ENCODE measurements around the gene ADAM33.
A peak's percentile ranks its signal among the peaks of the same experiment; 100 is the strongest.

The ADAM33 gene

GRCh38 chr20:3687655-3688054 lies 5.8 kb upstream of the ADAM33 start:
- H3K27me3 ChIP-seq (ENCODE audit: insufficient read depth, low read length) = no peaks in the 10 kb centered on the region
- no peak overlapping the region for H2AFZ ChIP-seq (ENCODE audit: low read length, unreplicated experiment)
- H3K27ac ChIP-seq (ENCODE audit: low read depth, low read length) = no peak overlapping the region
- H3K36me3 ChIP-seq (ENCODE audit: insufficient read depth, low read length) = no peaks in the 10 kb centered on the region
- no peak overlapping the region for H3K4me3 ChIP-seq (ENCODE audit: low read depth, low read length)
- no peaks in the 10 kb centered on the region for H3K79me2 ChIP-seq (ENCODE audit: control insufficient read depth, insufficient read depth, low read length, unreplicated experiment)
- H3K4me1 ChIP-seq (ENCODE audit: control insufficient read depth, insufficient read depth, low read length, unreplicated experiment) = peaks cover 11% of the 10 kb centered on the region

GRCh38 chr20:3686867-3687321 lies 5.1 kb upstream of the ADAM33 start:
- no peaks in the 10 kb centered on the region for H3K79me2 ChIP-seq (ENCODE audit: control insufficient read depth, insufficient read depth, low read length, unreplicated experiment)
- H3K27ac ChIP-seq (ENCODE audit: low read depth, low read length) = no peak overlapping the region
- H3K27me3 ChIP-seq (ENCODE audit: insufficient read depth, low read length) = peaks cover 7% of the 10 kb centered on the region
- peaks cover 11% of the 10 kb centered on the region for H3K4me1 ChIP-seq (ENCODE audit: control insufficient read depth, insufficient read depth, low read length, unreplicated experiment)
- peak overlapping the region; percentile 66 for H2AFZ ChIP-seq (ENCODE audit: low read length, unreplicated experiment)
- H3K4me3 ChIP-seq (ENCODE audit: low read depth, low read length) = no peak overlapping the region
- no peaks in the 10 kb centered on the region for H3K36me3 ChIP-seq (ENCODE audit: insufficient read depth, low read length)

DNA sequence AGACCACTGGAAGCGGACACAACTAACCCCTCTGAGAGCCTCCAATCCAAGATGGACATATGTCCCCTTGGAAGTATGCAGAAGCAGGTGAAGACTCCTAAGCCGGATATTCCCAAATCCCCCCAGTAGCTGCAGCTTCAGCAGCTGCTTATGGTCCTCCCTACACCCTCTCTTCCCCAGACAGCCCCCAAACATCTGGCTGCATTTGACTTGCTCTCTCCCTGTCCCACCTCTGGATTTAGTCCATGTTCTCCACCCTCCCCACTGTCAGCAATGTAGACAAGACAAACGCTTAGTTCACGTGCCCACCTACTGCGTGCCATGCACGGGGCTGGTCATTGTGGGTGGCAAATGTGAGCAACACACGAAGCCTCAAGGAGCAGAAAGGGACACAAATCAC lies 4.6 kb upstream of the ADAM33 start:
- H3K36me3 ChIP-seq (ENCODE audit: insufficient read depth, low read length) = no peaks in the 10 kb centered on the region
- H3K27ac ChIP-seq (ENCODE audit: low read depth, low read length) = no peak overlapping the region
- no peaks in the 10 kb centered on the region for H3K79me2 ChIP-seq (ENCODE audit: control insufficient read depth, insufficient read depth, low read length, unreplicated experiment)
- H3K27me3 ChIP-seq (ENCODE audit: insufficient read depth, low read length) = peaks cover 11% of the 10 kb centered on the region
- no peak overlapping the region for H2AFZ ChIP-seq (ENCODE audit: low read length, unreplicated experiment)
- H3K4me1 ChIP-seq (ENCODE audit: control insufficient read depth, insufficient read depth, low read length, unreplicated experiment) = peaks cover 11% of the 10 kb centered on the region
- H3K4me3 ChIP-seq (ENCODE audit: low read depth, low read length) = no peak overlapping the region

- Histone ChIP-seq H3K4me3 (ENCODE audit: low read depth, low read length) (no peak overlapping the region), H3K36me3 (ENCODE audit: insufficient read depth, low read length) (no peaks in the 10 kb centered on the region), H3K79me2 (ENCODE audit: control insufficient read depth, insufficient read depth, low read length, unreplicated experiment) (no peaks in the 10 kb centered on the region), H3K4me1 (ENCODE audit: control insufficient read depth, insufficient read depth, low read length, unreplicated experiment) (peaks cover 11% of the 10 kb centered on the region), H3K27me3 (ENCODE audit: insufficient read depth, low read length) (peaks cover 16% of the 10 kb centered on the region), H3K27ac (ENCODE audit: low read depth, low read length) (no peak overlapping the region), H2AFZ (ENCODE audit: low read length, unreplicated experiment) (no peak overlapping the region)
Observed at GRCh38 chr20:3685341-3685740, 3.5 kb upstream of the ADAM33 start.

- Histone ChIP-seq H3K36me3 (ENCODE audit: insufficient read depth, low read length) (no peaks in the 10 kb centered on the region), H2AFZ (ENCODE audit: low read length, unreplicated experiment) (no peak overlapping the region), H3K27ac (ENCODE audit: low read depth, low read length) (no peak overlapping the region), H3K4me1 (ENCODE audit: control insufficient read depth, insufficient read depth, low read length, unreplicated experiment) (peaks cover 8% of the 10 kb centered on the region), H3K27me3 (ENCODE audit: insufficient read depth, low read length) (peaks cover 16% of the 10 kb centered on the region), H3K79me2 (ENCODE audit: control insufficient read depth, insufficient read depth, low read length, unreplicated experiment) (no peaks in the 10 kb centered on the region), H3K4me3 (ENCODE audit: low read depth, low read length) (peak overlapping the region; percentile 49)
Observed at GRCh38 chr20:3681352-3681930, 369 bp downstream of the ADAM33 start.

DNA sequence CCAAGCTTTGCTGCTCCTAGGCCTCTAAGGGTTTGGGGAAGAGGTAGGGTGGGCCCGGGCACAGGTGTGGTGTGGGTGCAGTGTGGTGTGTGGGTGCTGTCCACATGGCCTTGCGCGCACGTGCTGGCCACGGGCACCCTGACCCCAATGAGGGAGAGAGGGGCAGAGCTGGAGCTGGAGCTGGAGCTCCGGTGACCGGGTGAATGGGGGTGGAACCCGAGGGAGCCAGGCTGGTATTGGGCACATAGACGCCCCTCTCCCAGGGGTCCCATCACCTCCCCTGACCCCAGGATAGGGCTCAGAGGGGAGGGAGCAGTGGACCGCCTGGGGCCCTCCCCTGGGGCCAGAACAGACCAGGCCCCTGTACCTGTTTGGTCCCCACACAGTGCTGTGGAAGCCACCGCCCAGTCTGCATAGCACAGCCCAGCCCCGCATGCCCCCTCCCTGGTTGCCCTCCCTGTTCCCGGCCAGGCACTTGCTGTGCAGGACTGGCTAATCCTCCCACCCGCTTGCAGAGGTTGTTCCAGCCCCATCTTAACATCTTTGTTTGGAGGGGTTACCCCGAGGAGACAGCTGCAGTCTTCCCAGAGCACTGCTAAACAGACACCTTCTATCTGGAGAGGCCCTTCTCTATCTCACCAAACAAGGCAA lies 984 bp downstream of the ADAM33 start:
- H3K4me3 ChIP-seq (ENCODE audit: low read depth, low read length) = no peak overlapping the region
- peaks cover 7% of the 10 kb centered on the region for H3K4me1 ChIP-seq (ENCODE audit: control insufficient read depth, insufficient read depth, low read length, unreplicated experiment)
- H2AFZ ChIP-seq (ENCODE audit: low read length, unreplicated experiment) = no peak overlapping the region
- H3K79me2 ChIP-seq (ENCODE audit: control insufficient read depth, insufficient read depth, low read length, unreplicated experiment) = no peaks in the 10 kb centered on the region
- no peaks in the 10 kb centered on the region for H3K36me3 ChIP-seq (ENCODE audit: insufficient read depth, low read length)
- peaks cover 16% of the 10 kb centered on the region for H3K27me3 ChIP-seq (ENCODE audit: insufficient read depth, low read length)
- no peak overlapping the region for H3K27ac ChIP-seq (ENCODE audit: low read depth, low read length)

GRCh38 chr20:3679749-3680700 lies 1.8 kb downstream of the ADAM33 start:
- Histone ChIP-seq H2AFZ (ENCODE audit: low read length, unreplicated experiment) (no peak overlapping the region), H3K27ac (ENCODE audit: low read depth, low read length) (no peak overlapping the region), H3K79me2 (ENCODE audit: control insufficient read depth, insufficient read depth, low read length, unreplicated experiment) (no peaks in the 10 kb centered on the region), H3K36me3 (ENCODE audit: insufficient read depth, low read length) (no peaks in the 10 kb centered on the region), H3K4me1 (ENCODE audit: control insufficient read depth, insufficient read depth, low read length, unreplicated experiment) (peaks cover 7% of the 10 kb centered on the region), H3K27me3 (ENCODE audit: insufficient read depth, low read length) (peaks cover 16% of the 10 kb centered on the region), H3K4me3 (ENCODE audit: low read depth, low read length) (no peak overlapping the region)

GRCh38 chr20:3678856-3679720 lies 2.7 kb downstream of the ADAM33 start:
- no peaks in the 10 kb centered on the region for H3K79me2 ChIP-seq (ENCODE audit: control insufficient read depth, insufficient read depth, low read length, unreplicated experiment)
- no peak overlapping the region for H3K27ac ChIP-seq (ENCODE audit: low read depth, low read length)
- H3K27me3 ChIP-seq (ENCODE audit: insufficient read depth, low read length) = peaks cover 16% of the 10 kb centered on the region
- H2AFZ ChIP-seq (ENCODE audit: low read length, unreplicated experiment) = no peak overlapping the region
- H3K4me1 ChIP-seq (ENCODE audit: control insufficient read depth, insufficient read depth, low read length, unreplicated experiment) = peaks cover 7% of the 10 kb centered on the region
- no peaks in the 10 kb centered on the region for H3K36me3 ChIP-seq (ENCODE audit: insufficient read depth, low read length)
- no peak overlapping the region for H3K4me3 ChIP-seq (ENCODE audit: low read depth, low read length)

DNA sequence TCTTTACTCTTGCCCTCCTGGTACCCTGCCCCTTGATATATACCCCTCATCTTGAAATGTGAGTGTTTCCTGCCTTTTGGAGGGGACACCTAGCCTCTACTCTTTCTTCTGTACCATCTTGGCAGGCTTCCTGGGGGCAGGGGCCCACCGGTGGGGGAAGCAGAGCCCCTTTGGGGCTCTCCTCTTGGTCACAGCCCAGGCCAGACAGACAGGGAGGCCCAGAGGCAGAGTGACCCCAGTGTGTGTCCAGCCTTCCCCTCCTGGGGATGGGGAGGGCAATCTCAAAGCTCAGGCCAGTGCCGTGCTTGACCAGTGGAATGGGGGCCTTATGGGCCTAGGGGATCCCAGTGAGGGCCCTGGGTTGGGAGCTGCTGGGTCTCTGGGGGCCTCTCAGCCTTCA lies 3.6 kb downstream of the ADAM33 start:
- no peak overlapping the region for H2AFZ ChIP-seq (ENCODE audit: low read length, unreplicated experiment)
- H3K27ac ChIP-seq (ENCODE audit: low read depth, low read length) = no peak overlapping the region
- H3K4me1 ChIP-seq (ENCODE audit: control insufficient read depth, insufficient read depth, low read length, unreplicated experiment) = peaks cover 7% of the 10 kb centered on the region
- H3K4me3 ChIP-seq (ENCODE audit: low read depth, low read length) = no peak overlapping the region
- H3K27me3 ChIP-seq (ENCODE audit: insufficient read depth, low read length) = peaks cover 16% of the 10 kb centered on the region
- no peaks in the 10 kb centered on the region for H3K36me3 ChIP-seq (ENCODE audit: insufficient read depth, low read length)
- H3K79me2 ChIP-seq (ENCODE audit: control insufficient read depth, insufficient read depth, low read length, unreplicated experiment) = no peaks in the 10 kb centered on the region

DNA sequence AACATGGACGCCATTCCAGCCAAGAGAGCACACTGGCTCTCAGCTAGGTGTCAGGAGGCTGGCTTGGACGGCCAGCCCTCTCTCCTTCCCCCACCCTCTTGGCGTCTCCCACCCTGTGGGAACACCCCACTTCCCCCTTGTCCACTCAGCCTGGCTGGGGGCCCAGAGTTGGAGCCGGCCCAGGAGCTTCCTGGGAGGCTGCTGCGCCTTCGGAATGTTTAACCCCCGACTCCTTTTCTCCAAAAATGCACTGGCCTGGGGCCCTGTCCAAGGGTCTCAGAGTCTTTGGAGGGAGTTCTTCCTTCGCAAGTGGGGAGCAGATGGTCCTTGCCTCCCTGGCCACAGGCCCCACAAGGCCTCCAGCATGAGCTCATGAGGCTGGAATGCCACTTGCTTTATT lies 4.1 kb downstream of the ADAM33 start:
- peaks cover 16% of the 10 kb centered on the region for H3K27me3 ChIP-seq (ENCODE audit: insufficient read depth, low read length)
- no peak overlapping the region for H3K27ac ChIP-seq (ENCODE audit: low read depth, low read length)
- no peak overlapping the region for H2AFZ ChIP-seq (ENCODE audit: low read length, unreplicated experiment)
- H3K79me2 ChIP-seq (ENCODE audit: control insufficient read depth, insufficient read depth, low read length, unreplicated experiment) = no peaks in the 10 kb centered on the region
- H3K4me1 ChIP-seq (ENCODE audit: control insufficient read depth, insufficient read depth, low read length, unreplicated experiment) = peaks cover 7% of the 10 kb centered on the region
- H3K4me3 ChIP-seq (ENCODE audit: low read depth, low read length) = no peak overlapping the region
- H3K36me3 ChIP-seq (ENCODE audit: insufficient read depth, low read length) = no peaks in the 10 kb centered on the region

All from ACC112 (cell line).